ACC112 (cell line): ENCODE measurements around the gene SCEL.

Experiments used
- H2AFZ ChIP-seq: fragments of 200-600 bp; sonication (generic); one replicate; pipeline ENCODE4 v1.6.0; 2017; ENCODE audit warnings: antibody characterized with exemption, low read length; ENCODE audit not compliant: unreplicated experiment
- H3K27ac ChIP-seq: fragments of 200-600 bp; sonication (generic); 2 replicates; pipeline ENCODE4 v1.5.1; 2014; ENCODE audit warnings: low read depth, mild to moderate bottlenecking, antibody characterized with exemption, low read length, moderate library complexity
- H3K27me3 ChIP-seq: fragments of 200-600 bp; sonication (generic); 2 replicates; pipeline ENCODE4 v1.6.1; 2014; ENCODE audit warnings: mild to moderate bottlenecking, antibody characterized with exemption, low read length, moderate library complexity, mixed read lengths; ENCODE audit not compliant: insufficient read depth
- H3K36me3 ChIP-seq: fragments of 200-600 bp; sonication (generic); 2 replicates; pipeline ENCODE4 v1.6.1; 2016; ENCODE audit warnings: mild to moderate bottlenecking, antibody characterized with exemption, low read length, moderate library complexity, mixed read lengths; ENCODE audit not compliant: insufficient read depth
- H3K4me1 ChIP-seq: fragments of 200-600 bp; sonication (generic); one replicate; pipeline ENCODE4 v1.6.1; 2016; ENCODE audit warnings: low read length, mixed read lengths; ENCODE audit not compliant: insufficient read depth, unreplicated experiment, control insufficient read depth
- H3K4me3 ChIP-seq: fragments of 200-600 bp; sonication (generic); 2 replicates; pipeline ENCODE4 v1.5.1; 2014; ENCODE audit warnings: mild to moderate bottlenecking, low read depth, low read length
- H3K79me2 ChIP-seq: fragments of 200-600 bp; sonication (generic); one replicate; pipeline ENCODE4 v1.6.0; 2016; ENCODE audit warnings: low read length; ENCODE audit not compliant: control insufficient read depth, unreplicated experiment, insufficient read depth

Gene SCEL

GRCh38 chr13:77535448-77535847, at the start of gene SCEL:
TSS of gene SCEL (plus strand) at chr13:77535706. CDS start at chr13:77555876, 20,170 bp downstream.
- H3K27ac ChIP-seq = no peak within 1 kb of the TSS
- no peaks in the 10 kb centered on the region for H3K79me2 ChIP-seq
- no peaks in the 10 kb centered on the region for H3K36me3 ChIP-seq
- H3K4me3 ChIP-seq = no peak within 1 kb of the TSS
- no peaks in the 10 kb centered on the region for H3K27me3 ChIP-seq
- H2AFZ ChIP-seq = no peak within 1 kb of the TSS
- H3K4me1 ChIP-seq = no peaks in the 10 kb centered on the region

DNA sequence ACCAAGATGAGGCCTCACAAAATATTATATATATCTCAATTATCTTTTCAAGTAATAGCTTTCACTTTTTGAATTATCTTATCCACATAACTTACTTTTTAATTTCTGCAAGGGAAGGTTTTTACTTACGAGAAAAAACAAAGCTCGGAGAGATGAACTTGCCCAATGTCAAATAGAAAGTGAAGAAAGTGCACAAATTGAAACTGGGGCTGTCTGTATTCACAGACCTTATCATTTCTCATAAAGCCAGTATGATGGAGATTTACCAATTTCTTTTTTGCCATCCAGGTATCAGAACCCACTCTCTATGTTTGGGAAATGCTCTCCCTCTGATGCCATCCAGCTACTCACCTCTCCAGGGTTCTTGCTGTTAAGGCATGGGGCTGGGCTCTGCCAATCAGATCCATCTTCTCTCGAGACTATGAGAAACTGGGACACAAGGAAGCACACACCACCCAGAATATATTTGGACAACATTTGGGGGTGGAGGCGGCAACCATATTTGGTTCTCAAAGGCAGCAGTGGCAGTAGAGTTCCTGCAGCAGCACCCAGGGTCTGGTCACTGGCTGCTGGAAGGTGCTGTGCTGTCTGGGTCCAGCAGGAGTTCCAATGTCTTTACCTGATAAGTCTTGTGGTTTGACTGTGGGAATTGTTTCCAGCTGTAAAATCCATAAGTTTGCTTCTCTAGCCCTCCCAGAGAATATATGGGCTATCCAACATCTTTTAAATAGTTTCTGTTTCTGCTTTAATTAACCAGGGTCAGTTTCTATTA, 45.8 kb upstream of the SCEL start:
- no peak overlapping the region for H3K4me3 ChIP-seq
- no peaks in the 10 kb centered on the region for H3K4me1 ChIP-seq
- H3K79me2 ChIP-seq = no peaks in the 10 kb centered on the region
- H2AFZ ChIP-seq = no peak overlapping the region
- H3K27ac ChIP-seq = no peak overlapping the region
- no peaks in the 10 kb centered on the region for H3K36me3 ChIP-seq
- H3K27me3 ChIP-seq = 0 out of 2 replicates have a peak, but pooled peaks cover 5% of the 10 kb centered on the region

DNA sequence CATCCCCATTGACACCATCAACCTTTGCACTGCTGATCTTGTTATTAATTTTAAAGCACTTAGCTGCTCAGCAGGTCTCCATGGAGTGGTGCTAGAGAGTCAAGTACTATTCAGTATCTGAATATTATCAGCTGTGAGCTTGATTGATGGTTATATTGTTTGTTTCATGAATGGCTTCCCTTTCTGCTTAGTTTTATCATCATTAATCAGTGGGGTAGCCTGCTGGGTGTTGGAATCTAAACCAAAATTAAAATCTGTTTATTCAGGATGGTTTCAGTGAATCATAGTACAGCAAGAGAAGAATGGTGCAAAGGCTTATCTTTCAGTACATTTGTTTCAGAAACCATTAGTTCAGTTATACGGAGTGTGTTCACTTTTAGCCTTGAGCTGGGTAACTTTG, 42.5 kb upstream of the SCEL start:
- Histone ChIP-seq H3K27ac (no peak overlapping the region), H2AFZ (no peak overlapping the region), H3K4me1 (no peaks in the 10 kb centered on the region), H3K36me3 (no peaks in the 10 kb centered on the region), H3K27me3 (0 out of 2 replicates have a peak, but pooled peaks cover 5% of the 10 kb centered on the region), H3K79me2 (no peaks in the 10 kb centered on the region), H3K4me3 (no peak overlapping the region)

GRCh38 chr13:77494226-77494625, 41.3 kb upstream of the SCEL start:
- H3K4me3 ChIP-seq = no peak overlapping the region
- no peaks in the 10 kb centered on the region for H3K79me2 ChIP-seq
- no peaks in the 10 kb centered on the region for H3K36me3 ChIP-seq
- H3K27me3 ChIP-seq = 0 out of 2 replicates have a peak, but pooled peaks cover 5% of the 10 kb centered on the region
- no peaks in the 10 kb centered on the region for H3K4me1 ChIP-seq
- no peak overlapping the region for H2AFZ ChIP-seq
- H3K27ac ChIP-seq = no peak overlapping the region

DNA sequence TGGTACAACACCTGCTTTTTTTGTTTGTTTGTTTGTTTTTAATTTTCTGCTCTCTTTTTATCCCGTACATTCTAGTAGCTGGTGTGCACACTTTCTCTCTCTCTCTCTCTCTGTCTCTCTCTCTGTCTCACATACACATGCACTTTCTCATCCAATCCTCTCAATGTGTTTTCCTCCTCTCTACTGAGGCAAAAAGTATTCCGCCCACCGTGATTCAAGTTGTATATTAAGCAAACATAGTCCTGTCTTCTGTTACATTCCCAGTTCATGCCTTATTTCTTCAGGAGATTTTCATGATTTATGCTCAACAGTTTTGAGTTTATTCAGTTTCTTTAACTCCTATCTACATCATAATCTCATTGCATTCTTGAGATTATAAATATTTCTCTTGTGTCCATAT, 38.2 kb upstream of the SCEL start:
- H2AFZ ChIP-seq = no peak overlapping the region
- no peaks in the 10 kb centered on the region for H3K36me3 ChIP-seq
- peaks cover 15% of the 10 kb centered on the region for H3K27me3 ChIP-seq
- no peak overlapping the region for H3K27ac ChIP-seq
- H3K79me2 ChIP-seq = no peaks in the 10 kb centered on the region
- H3K4me1 ChIP-seq = no peaks in the 10 kb centered on the region
- no peak overlapping the region for H3K4me3 ChIP-seq

DNA sequence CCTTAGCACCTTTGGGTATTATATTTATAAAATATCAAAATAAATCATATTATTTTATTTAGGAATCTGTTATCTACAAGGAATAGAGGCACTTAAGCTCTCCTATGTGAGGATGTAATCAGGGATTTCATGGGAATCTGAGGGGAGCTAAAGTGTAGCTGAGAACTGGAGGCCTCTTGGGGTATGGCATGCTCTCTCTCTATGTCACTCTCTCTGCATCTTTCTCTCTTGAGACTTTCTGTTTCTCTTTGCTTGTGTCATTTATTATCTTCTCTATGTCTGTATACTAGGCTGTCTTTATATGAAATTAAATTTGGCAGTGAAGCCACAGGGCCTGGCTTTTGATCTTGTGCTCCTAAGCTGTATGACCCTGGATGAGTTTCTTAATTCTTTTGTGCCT, 37.7 kb upstream of the SCEL start:
- H3K36me3 ChIP-seq = no peaks in the 10 kb centered on the region
- peaks cover 17% of the 10 kb centered on the region for H3K27me3 ChIP-seq
- H3K79me2 ChIP-seq = no peaks in the 10 kb centered on the region
- no peak overlapping the region for H3K27ac ChIP-seq
- H3K4me3 ChIP-seq = no peak overlapping the region
- H3K4me1 ChIP-seq = no peaks in the 10 kb centered on the region
- no peak overlapping the region for H2AFZ ChIP-seq

DNA sequence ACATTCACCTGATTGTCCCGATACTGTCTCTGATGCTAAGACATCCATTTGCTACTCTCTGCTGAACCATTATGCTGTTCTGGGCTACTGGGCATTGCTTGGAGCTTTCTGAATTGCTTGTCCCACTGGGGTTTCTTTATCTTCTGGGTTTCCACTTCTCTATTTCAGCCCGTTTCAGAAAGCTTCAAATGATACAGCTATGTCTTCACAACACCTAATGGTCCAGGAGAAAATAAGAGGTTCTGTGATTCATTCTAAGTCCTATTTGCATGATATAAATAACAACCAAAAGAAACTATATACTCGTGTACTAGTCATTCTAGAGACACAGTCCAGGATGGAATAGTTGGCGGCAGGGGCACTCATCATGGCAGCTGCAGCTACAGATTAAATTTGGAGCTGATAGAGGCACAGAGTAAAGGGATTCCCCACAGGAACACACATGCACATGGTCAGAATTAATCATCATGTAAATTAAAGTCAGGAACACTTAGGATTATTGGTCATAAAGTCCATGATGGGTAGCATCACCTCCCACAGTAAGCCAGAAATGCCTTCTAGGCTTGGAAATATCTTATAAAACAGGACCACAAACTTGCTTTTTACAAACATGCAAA, 33.3 kb upstream of the SCEL start:
- Histone ChIP-seq H3K36me3 (no peaks in the 10 kb centered on the region), H3K79me2 (no peaks in the 10 kb centered on the region), H3K4me1 (no peaks in the 10 kb centered on the region), H2AFZ (no peak overlapping the region), H3K27ac (no peak overlapping the region), H3K27me3 (peaks cover 17% of the 10 kb centered on the region), H3K4me3 (no peak overlapping the region)

DNA sequence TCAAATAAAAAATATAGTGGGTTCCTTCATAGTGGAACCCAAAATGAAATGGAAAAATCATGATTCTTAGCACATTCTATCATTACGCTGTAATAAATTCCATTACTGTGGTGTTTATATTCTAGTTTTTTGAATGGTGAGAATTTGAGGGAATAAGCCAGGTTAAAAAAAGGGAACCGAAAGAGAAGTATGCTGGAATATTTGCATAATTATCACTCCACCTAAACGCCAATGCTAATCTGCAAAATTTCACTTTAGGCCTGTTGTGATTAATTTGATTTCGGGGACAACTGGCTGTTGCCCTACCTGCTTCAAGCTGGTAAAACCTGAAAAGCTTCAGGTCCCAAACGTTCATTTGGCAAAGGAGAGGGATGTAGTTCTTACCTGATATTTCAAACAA, 32.1 kb upstream of the SCEL start:
- Histone ChIP-seq H3K4me1 (peaks cover 9% of the 10 kb centered on the region), H3K27me3 (peaks cover 17% of the 10 kb centered on the region), H3K79me2 (no peaks in the 10 kb centered on the region), H3K27ac (no peak overlapping the region), H3K4me3 (no peak overlapping the region), H2AFZ (no peak overlapping the region), H3K36me3 (no peaks in the 10 kb centered on the region)

DNA sequence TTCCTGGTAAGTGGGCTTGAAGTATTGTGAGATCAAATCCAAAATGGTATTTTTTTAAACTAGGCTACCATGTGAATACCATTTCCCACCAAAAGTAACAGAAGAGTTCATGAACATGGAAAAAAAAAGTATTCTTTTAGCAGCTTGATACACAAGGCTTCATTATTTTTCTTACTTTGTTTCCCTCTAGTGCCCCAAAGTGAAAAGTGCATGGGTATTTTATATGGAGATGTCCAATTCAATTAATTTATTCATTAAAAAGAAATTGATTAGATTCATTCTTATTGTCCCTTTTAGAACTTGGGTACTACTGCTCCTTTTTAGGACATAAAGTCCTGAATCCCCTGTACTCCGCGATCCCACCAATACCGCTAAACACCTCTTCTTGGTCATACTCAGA, 28.6 kb upstream of the SCEL start:
- H3K79me2 ChIP-seq = no peaks in the 10 kb centered on the region
- H3K36me3 ChIP-seq = no peaks in the 10 kb centered on the region
- peaks cover 7% of the 10 kb centered on the region; the same call in 1 of the 2 replicates for H3K27me3 ChIP-seq
- no peak overlapping the region for H2AFZ ChIP-seq
- H3K4me3 ChIP-seq = no peak overlapping the region
- peaks cover 29% of the 10 kb centered on the region for H3K4me1 ChIP-seq
- no peak overlapping the region for H3K27ac ChIP-seq

DNA sequence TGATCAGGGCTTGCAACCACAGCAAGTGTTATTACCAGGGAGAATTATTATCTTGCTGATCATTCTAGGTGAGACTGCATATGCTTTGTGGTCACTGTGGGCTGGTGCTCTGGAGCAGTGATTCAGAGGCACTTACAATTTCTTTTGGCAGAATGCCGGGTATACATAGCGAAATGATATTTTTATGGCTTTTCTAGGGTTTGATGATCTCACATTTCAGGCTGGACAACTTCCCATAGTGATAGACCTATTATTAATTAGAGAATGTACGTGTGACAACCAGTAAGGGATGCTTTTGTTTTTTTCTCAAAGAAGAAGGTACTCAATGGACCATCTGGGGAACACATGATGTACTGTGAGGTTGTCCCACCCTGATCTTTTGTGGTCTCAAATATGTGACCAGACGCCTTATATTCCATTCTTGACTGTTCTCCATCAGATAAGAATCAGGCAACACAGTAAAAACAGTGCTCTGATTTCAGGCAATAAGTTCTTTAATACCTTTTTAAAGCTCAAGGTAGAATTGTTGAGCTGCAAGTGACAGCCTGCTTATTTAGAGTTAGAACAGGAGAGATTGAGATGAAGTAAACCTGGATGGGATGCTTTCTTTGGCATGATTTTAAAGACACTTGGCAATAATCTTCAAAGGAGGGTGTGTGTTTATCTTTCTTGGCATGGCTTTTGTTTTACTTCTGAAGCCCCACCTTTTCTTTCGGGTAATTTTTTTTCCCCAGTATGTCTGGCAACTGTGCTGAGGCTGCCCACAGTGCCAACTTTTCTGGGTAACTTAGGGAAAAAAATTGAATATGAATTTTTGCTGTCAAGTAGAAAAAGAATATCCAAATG, 27.4 kb upstream of the SCEL start:
- Histone ChIP-seq H3K36me3 (no peaks in the 10 kb centered on the region), H3K79me2 (no peaks in the 10 kb centered on the region), H3K4me3 (peak overlapping the region; percentile 47), H2AFZ (no peak overlapping the region), H3K4me1 (peaks cover 29% of the 10 kb centered on the region), H3K27me3 (no peaks in the 10 kb centered on the region), H3K27ac (peak overlapping the region; percentile 59)
